HG03280 (cell line): ENCODE results near the gene OGG1.
A peak's percentile ranks its signal among the peaks of the same experiment; 100 is the strongest.

Experiments
- ATAC-seq: cut with Tn5 transposase; IDR thresholded peaks from one replicate; pipeline ENCODE4 v1.9.1; 2021; ENCODE audit warnings: mild to moderate bottlenecking, moderate library complexity; ENCODE audit not compliant: unreplicated experiment

OGG1 gene

GRCh38 chr3:9781978-9782603, 32.3 kb downstream of the OGG1 start:
- no peak for ATAC-seq

DNA sequence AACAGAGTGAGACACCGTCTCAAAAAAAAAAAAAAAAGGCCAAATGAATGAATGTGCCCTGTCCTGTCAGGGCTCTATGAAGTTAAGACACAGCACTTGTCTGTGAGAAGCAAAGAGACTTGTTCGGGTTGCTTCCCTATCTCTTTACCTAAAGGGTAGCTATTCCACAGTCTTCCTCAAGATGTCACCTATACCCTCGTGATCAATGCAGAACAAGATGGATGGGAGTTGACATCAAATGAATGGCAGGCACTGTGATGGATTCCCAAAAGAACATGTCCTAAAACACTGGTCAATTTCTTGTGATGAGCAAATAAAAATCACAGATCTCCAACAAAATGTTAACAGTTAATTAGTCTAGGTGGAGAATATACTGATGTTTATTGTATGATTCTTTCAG, 33.0 kb downstream of the OGG1 start:
- ATAC-seq: no peak

DNA sequence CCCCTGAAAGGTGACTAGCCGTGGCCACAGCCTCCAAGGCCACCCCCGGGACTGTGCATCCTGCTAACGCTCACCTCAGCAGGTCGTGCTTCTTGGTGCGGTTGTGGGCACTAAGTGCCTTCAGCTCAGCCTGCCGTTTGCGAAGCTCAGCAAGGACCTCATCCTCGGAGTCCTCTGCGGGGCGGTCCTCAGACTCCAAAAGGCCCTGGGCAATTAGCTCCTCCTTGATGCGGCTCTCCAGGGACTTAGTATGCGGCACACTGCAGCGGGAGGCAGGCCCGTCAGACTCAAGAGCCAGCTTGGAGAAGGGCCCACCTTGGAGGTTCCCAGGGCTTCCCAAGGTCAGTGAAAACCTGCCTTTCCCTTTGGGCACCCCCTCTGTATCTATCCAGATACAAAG, 34.2 kb downstream of the OGG1 start:
- ATAC-seq: no peak

DNA sequence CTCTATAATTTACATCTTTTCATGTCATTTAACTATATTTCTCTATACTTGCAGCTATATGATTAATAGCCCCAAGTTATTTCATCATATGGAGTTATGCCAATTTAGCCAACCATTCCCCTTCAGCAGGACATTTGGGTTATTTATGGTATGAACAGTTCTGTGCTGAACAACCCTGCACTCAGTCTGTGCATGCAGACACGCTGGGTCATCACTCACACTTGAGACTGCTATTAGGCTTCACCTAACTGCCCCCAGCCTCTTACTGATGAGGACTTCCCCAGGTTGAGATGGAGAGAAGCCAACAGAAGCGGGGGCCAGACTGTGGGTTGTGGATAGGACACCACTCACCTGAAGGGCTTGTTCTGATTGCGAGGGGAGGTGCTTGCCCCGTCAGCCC, 35.2 kb downstream of the OGG1 start:
- no peak for ATAC-seq

DNA sequence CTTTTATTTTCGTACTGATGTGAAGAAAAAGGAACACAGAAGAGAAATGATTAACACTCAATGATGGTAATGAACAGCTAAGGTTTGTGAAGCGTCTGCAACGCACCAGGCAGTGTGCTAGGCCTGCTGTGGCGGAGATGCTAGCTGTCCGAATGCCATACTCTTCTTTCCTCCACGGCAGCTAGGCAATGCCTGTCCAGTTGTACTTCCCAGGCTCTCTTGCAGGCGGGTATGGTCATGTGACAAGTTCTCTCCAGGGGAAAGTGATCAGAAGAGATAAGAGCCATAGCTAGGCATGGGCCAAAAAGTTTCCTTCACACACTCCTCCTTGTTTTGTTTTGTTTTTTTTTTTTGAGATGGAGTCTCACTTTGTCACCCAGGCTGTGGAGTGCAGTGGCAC, 35.9 kb downstream of the OGG1 start:
- ATAC-seq: no peak

DNA sequence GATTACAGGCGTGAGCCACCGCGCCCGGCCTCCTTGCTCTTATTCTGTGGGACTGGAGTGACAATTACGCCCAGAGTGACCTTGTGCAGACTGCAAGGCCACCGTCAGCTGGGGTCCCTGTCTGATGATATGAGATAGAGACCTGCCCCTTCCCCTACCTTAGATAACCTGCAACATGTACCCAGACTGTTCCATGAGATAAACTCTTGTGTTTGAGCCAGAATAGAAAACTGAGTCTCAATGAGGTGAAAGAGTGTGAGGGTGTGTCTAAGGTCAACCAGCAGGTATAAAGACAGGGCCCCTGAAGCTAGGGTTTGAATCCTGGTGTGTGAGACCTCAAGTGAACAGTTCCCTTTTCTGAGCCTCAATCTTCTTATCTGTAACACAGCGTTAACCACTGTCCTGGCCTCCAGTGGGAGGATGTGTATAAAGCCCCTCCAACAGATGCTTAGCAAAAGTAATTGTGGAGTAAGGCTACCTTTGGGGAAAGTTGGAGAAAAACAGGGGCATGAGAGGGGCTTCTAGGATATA, 36.5 kb downstream of the OGG1 start:
- ATAC-seq: no peak

- ATAC-seq: no peak
Measured at GRCh38 chr3:9786825-9787669, 37.3 kb downstream of the OGG1 start.

- ATAC-seq: no peak
Measured at GRCh38 chr3:9787714-9788113, 38.0 kb downstream of the OGG1 start.

DNA sequence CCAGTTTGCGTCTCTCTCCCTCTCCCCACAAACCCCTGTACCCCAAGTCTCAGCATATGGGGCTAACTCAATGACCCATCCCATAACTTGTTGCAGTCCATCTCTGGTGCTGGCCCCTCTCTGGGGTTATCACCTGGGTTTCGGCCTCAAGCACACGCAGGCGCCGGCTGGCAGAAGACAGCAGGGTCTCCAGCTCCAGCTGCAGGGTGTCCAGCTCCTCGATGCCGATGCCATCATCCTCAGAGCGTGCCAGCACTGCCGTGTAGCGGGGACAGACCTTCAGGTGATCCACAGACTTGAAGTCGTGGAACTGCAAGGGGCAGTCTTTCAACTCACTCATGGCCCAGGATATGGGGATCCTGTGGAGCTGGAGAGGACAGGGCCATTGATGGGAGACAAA, 41.4 kb downstream of the OGG1 start:
- no peak for ATAC-seq

- no peak for ATAC-seq
Measured at GRCh38 chr3:9791790-9792404, 42.1 kb downstream of the OGG1 start.

DNA sequence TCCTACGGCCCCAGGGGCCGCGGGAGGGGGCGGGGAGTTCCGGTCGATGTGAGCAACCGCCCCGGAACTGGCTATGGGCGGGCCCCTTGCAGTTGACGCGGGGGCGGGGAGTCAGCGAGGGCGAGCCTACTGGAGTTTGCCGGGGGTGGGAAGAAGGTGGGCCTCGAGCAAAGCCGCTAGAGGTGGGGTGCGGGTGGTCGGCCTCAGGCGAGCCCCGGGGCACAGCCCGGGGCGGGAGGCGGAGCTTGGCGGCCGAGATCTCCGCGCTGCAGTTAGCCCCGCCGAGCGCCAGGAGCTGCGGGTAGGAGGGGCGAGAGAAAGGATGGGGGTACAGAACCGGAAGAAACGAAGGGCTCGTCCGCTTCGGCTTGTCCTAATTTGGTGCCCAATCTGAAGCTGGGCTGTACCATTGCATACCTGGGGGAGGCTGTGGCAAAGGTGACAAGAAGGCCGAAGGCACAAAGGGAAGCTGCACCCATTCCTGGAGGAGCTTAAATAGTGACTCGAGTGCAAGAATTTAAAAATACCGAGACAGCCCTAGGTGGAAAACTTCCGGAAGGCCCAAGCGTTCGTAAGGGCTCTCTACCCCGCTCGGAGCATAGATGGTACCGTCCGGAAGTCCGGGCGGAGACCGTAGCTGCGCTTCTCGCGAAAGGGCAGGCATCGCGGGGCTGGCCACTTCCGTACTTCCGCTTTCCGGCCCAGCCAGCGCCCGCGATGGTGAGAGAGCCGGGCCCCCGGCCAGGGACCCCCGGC, 42.8 kb downstream of the OGG1 start, which contains the start of the genes ARPC4 and TADA3:
Gene ARPC4 (plus strand): TSS at position 678 of the 756 bp plus-strand sequence. CDS start 40 bp downstream, at position 718.
Gene TADA3 (minus strand): TSS at position 69 of the 756 bp plus-strand sequence. CDS start 1,007 bp downstream, outside the sequence.
- ATAC-seq: peak; percentile 84

DNA sequence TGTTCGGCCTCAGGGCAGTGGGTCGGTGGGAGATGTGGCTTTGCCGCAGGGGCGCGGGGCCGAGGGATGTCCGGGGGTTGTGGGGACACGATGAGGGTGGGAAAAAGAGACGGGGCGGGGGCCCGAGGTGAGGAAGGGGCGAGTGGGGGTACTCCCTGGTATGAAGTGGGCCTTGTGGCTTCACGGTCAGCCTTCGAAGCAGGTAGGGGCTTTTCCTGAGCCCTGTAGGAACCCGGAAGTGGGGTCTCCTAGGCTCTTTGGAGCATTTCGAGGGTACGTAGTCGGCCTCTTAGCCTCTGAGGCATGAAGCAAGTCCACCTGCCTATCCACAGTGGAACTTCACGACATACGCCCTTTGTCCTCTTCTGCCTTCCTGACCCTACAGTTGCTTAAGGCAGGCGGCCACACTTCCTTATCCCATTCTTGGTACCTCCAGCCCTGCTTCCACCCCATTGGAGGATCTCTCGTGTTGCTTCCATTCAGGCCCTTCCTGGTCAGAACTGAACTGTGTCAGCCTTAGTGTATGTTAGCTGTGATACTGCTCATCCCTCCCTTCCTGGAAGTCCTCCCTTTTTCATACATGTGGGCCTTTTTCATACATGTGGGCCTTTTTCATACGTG, 43.5 kb downstream of the OGG1 start:
- ATAC-seq: no peak

DNA sequence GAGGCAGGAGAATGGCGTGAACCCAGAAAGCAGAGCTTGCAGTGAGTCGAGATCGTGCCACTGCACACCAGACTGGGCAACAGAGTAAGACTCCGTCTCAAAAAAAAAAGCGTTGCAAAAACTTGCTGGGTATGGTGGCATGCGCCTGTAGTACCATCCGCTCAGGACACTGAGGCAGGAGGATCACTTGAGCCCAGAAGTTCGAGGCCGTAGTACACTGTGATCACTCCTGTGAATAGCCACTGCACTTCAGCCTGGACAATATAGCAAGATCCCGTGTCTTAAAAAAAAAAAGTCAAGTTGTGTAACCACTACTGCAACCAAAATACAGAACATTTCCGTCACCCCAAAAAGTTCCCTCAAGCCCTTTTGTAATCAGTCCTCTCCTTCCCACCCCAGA, 44.6 kb downstream of the OGG1 start:
- no peak for ATAC-seq

DNA sequence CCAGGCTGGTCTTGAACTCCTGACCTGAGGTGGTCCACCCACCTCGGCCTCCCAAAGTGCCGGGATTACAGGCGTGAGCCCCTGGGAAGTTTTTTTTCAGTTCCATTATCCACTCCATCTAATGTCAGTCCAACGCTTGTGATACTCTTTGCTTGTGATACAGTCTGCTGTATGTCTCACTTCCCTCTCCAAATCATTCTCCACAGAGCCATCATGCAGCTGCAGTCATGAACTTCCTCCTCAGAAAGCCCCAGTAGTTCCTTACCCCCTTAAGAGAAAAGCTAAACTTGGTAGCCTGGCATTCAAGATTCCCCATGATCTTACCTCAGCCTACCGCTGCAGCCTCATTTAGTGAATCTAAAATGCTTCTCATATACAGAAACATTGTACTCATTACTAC, 45.5 kb downstream of the OGG1 start:
- no peak for ATAC-seq

DNA sequence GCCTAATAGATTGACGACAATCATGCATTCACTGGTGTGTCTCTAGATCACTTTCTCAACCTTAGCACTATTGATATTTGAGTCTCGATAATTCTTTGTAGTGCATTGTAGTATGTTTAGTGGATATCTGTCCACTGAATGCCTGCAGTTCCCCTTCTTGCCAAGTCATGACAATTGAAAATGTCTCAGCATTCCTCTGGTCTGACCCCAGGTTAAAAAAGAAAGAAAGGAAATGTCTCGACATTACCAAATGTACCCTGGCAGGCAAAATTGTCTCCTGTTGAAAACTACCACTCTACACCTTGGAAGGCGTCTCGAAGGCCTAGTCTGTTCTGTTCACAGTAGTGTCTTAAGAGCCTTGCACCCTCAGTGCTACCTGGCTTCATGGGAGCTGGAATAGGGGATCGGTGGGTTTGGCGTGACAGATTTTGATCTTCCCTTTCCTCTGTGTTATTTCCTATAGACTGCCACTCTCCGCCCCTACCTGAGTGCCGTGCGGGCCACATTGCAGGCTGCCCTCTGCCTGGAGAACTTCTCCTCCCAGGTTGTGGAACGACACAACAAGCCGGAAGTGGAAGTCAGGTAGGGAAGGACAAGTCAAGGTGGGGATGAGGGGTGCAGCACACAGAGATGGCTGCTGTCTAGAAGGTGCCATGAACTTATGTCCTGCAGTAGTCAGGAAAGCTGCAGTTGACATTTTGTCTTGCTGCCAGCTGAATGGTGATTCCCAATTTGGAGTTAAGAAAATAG, 47.6 kb downstream of the OGG1 start:
- no peak for ATAC-seq

GRCh38 chr3:9800529-9800928, 50.8 kb downstream of the OGG1 start:
- no peak for ATAC-seq

DNA sequence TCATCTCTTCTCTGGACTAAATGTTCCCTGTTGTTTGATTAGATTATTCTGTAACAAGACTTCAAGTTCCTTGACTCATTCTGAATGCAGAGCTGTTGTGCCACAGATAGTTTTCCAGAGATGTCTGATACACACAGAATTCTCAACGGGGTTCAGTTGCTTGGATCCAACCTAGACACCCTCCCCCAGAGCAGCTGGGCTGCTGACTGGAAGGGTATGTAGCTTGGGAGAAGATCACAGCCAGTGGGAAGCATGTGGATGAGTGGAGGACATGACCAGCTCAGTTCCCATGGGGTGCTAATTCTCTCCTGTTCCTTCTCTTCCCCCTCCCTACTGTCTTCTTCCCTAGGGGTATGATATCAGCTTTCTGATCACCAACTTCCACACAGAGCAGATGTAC, 53.7 kb downstream of the OGG1 start:
- no peak for ATAC-seq

- no peak for ATAC-seq
Measured at GRCh38 chr3:9804996-9805395, 55.2 kb downstream of the OGG1 start.

DNA sequence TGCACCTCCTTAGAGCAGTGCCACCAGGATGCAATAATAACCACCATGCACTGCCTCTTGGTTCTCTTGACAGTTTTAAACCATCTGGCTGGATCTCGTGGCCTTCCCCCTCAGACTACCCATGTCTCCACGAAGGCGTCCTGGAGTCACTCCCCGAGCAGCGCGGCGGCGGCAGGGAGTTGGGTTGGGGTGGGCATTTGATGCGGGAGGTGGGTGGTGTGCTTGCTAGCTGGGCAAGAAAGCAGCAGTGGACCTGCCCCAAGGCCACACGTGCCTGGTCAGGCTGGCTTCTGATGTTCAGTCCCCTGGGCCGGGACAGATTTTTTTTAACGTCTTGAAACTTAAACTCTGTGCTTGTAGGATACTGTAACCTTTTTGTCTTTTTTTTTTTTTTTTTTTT, 56.4 kb downstream of the OGG1 start:
- no peak for ATAC-seq
